Measurements from ENCODE around the gene OBSCN.

OBSCN gene

GRCh38 chr1:228234921-228235320, 27.1 kb downstream of the OBSCN start:
- Histone ChIP-seq H4K20me1 (ENCODE audit: insufficient read depth, low read length) (no peaks in the 10 kb centered on the region), H3F3A (ENCODE audit: insufficient read depth, low read length) (no peaks in the 10 kb centered on the region), H3K27ac (ENCODE audit: low read depth, low read length, poor library complexity, severe bottlenecking) (no peak overlapping the region), H3K9me3 (ENCODE audit: low read length) (no peaks in the 10 kb centered on the region), H3K4me2 (ENCODE audit: low read length) (no peak overlapping the region), H3K36me3 (ENCODE audit: insufficient read depth, low read length) (no peaks in the 10 kb centered on the region), H3K9ac (ENCODE audit: low read length) (no peak overlapping the region), H3K9me2 (ENCODE audit: low read depth, low read length) (no peaks in the 10 kb centered on the region), H3K79me2 (ENCODE audit: insufficient read depth, low read length) (no peaks in the 10 kb centered on the region), H3K4me3 (ENCODE audit: low read depth, low read length, poor library complexity, severe bottlenecking) (no peak overlapping the region), H3K27me3 (ENCODE audit: insufficient read depth, low read length) (no peaks in the 10 kb centered on the region), H3K4me1 (ENCODE audit: insufficient read depth, low read length, severe bottlenecking) (no peaks in the 10 kb centered on the region), H2AFZ (ENCODE audit: low read length) (no peak overlapping the region)
- TF ChIP-seq CTCF (IDR thresholded peaks at IDR 0.05; ENCODE audit: low read length) (no peak), EZH2 (IDR thresholded peaks at IDR 0.05; ENCODE audit: borderline replicate concordance, low read length) (no peak)

GRCh38 chr1:228236744-228237143, 28.9 kb downstream of the OBSCN start:
- Histone ChIP-seq H3K4me1 (ENCODE audit: insufficient read depth, low read length, severe bottlenecking) (no peaks in the 10 kb centered on the region), H3F3A (ENCODE audit: insufficient read depth, low read length) (no peaks in the 10 kb centered on the region), H3K4me2 (ENCODE audit: low read length) (no peak overlapping the region), H3K27me3 (ENCODE audit: insufficient read depth, low read length) (no peaks in the 10 kb centered on the region), H3K9ac (ENCODE audit: low read length) (no peak overlapping the region), H3K4me3 (ENCODE audit: low read depth, low read length, poor library complexity, severe bottlenecking) (no peak overlapping the region), H3K9me2 (ENCODE audit: low read depth, low read length) (no peaks in the 10 kb centered on the region), H3K9me3 (ENCODE audit: low read length) (peaks cover 3% of the 10 kb centered on the region; the same call in 1 of the 2 replicates), H2AFZ (ENCODE audit: low read length) (no peak overlapping the region), H3K27ac (ENCODE audit: low read depth, low read length, poor library complexity, severe bottlenecking) (no peak overlapping the region), H3K79me2 (ENCODE audit: insufficient read depth, low read length) (no peaks in the 10 kb centered on the region), H3K36me3 (ENCODE audit: insufficient read depth, low read length) (no peaks in the 10 kb centered on the region), H4K20me1 (ENCODE audit: insufficient read depth, low read length) (no peaks in the 10 kb centered on the region)
- TF ChIP-seq EZH2 (IDR thresholded peaks at IDR 0.05; ENCODE audit: borderline replicate concordance, low read length) (no peak), CTCF (IDR thresholded peaks at IDR 0.05; ENCODE audit: low read length) (peak; percentile 71)

- H3K36me3 ChIP-seq (ENCODE audit: insufficient read depth, low read length) = no peaks in the 10 kb centered on the region
- no peak overlapping the region for H3K4me3 ChIP-seq (ENCODE audit: low read depth, low read length, poor library complexity, severe bottlenecking)
- no peaks in the 10 kb centered on the region for H4K20me1 ChIP-seq (ENCODE audit: insufficient read depth, low read length)
- TF ChIP-seq EZH2 (IDR thresholded peaks at IDR 0.05; ENCODE audit: borderline replicate concordance, low read length) = no peak
- H3K79me2 ChIP-seq (ENCODE audit: insufficient read depth, low read length) = no peaks in the 10 kb centered on the region
- no peaks in the 10 kb centered on the region for H3K27me3 ChIP-seq (ENCODE audit: insufficient read depth, low read length)
- H3F3A ChIP-seq (ENCODE audit: insufficient read depth, low read length) = no peaks in the 10 kb centered on the region
- H3K4me2 ChIP-seq (ENCODE audit: low read length) = no peak overlapping the region
- H3K27ac ChIP-seq (ENCODE audit: low read depth, low read length, poor library complexity, severe bottlenecking) = no peak overlapping the region
- no peak overlapping the region for H3K9ac ChIP-seq (ENCODE audit: low read length)
- H3K9me2 ChIP-seq (ENCODE audit: low read depth, low read length) = no peaks in the 10 kb centered on the region
- H3K4me1 ChIP-seq (ENCODE audit: insufficient read depth, low read length, severe bottlenecking) = no peaks in the 10 kb centered on the region
- no peak overlapping the region for H2AFZ ChIP-seq (ENCODE audit: low read length)
- peaks cover 11% of the 10 kb centered on the region; the same call in 1 of the 2 replicates for H3K9me3 ChIP-seq (ENCODE audit: low read length)
These were observed 30.2 kb downstream of the OBSCN start for GRCh38 chr1:228238007-228238406.

- H3K4me2 ChIP-seq (ENCODE audit: low read length) = no peak overlapping the region
- no peaks in the 10 kb centered on the region for H3K36me3 ChIP-seq (ENCODE audit: insufficient read depth, low read length)
- no peak overlapping the region for H3K27ac ChIP-seq (ENCODE audit: low read depth, low read length, poor library complexity, severe bottlenecking)
- no peaks in the 10 kb centered on the region for H4K20me1 ChIP-seq (ENCODE audit: insufficient read depth, low read length)
- no peak overlapping the region for H3K4me3 ChIP-seq (ENCODE audit: low read depth, low read length, poor library complexity, severe bottlenecking)
- TF ChIP-seq EZH2 (IDR thresholded peaks at IDR 0.05; ENCODE audit: borderline replicate concordance, low read length) (no peak), CTCF (IDR thresholded peaks at IDR 0.05; ENCODE audit: low read length) (no peak)
- H3K27me3 ChIP-seq (ENCODE audit: insufficient read depth, low read length) = no peaks in the 10 kb centered on the region
- H2AFZ ChIP-seq (ENCODE audit: low read length) = no peak overlapping the region
- H3K4me1 ChIP-seq (ENCODE audit: insufficient read depth, low read length, severe bottlenecking) = no peaks in the 10 kb centered on the region
- H3F3A ChIP-seq (ENCODE audit: insufficient read depth, low read length) = no peaks in the 10 kb centered on the region
- H3K79me2 ChIP-seq (ENCODE audit: insufficient read depth, low read length) = no peaks in the 10 kb centered on the region
- H3K9me3 ChIP-seq (ENCODE audit: low read length) = peaks cover 14% of the 10 kb centered on the region; the same call in 1 of the 2 replicates
- H3K9ac ChIP-seq (ENCODE audit: low read length) = no peak overlapping the region
- H3K9me2 ChIP-seq (ENCODE audit: low read depth, low read length) = no peaks in the 10 kb centered on the region
These were observed 30.6 kb downstream of the OBSCN start for GRCh38 chr1:228238461-228238860.
